B cell (primary cell): Measurements from ENCODE around the gene KCNJ5. TPM values are rescaled to one million over a fixed set of nuclear protein-coding genes. Genes with fewer than 3 reads are reported as not detected.
A peak's percentile ranks its signal among the peaks of the same experiment; 100 is the strongest.

Source experiments
- ATAC-seq: fragments of 200-7000 bp; cut with Tn5 transposase; one replicate; pipeline ENCODE4 v1.10.0; 2021; ENCODE audit warnings: low read depth, mild to moderate bottlenecking, moderate number of reproducible peaks, moderate library complexity
- CTCF ChIA-PET: fragments of 350-600 bp; sonication (Branson Sonifier 250); formaldehyde crosslinking; loops from one replicate; lab custom pipeline; 2021; ENCODE audit warnings: antibody characterized with exemption, inconsistent platforms; lab: Charles Lee
- POLR2A ChIA-PET: fragments of 350-600 bp; sonication (Branson Sonifier 250); formaldehyde crosslinking; loops from one replicate; lab custom pipeline; 2021; ENCODE audit warnings: antibody characterized with exemption; lab: Charles Lee
- DNase-seq: peaks from one replicate; pipeline ENCODE4 v3.0.0; 2013
- H2AFZ ChIP-seq: 2 replicates; pipeline ENCODE4 v1.6.1; 2012; ENCODE audit warnings: mild to moderate bottlenecking, low read depth, low read length; ENCODE audit not compliant: insufficient read depth, poor library complexity, severe bottlenecking
- H3K27ac ChIP-seq, 2 donors: 1 replicate in 1 of 2; 2 replicates in 1 of 2; pipeline ENCODE4 v1.5.1; 2012 to 2013; ENCODE audit warnings: low read length in 2 of 2, mild to moderate bottlenecking in 2 of 2, moderate library complexity in 1 of 2
- H3K27me3 ChIP-seq, 4 experiments: fragments of 200-600 bp in 1 of 4; sonication (generic) in 1 of 4; replicated peaks in 1 of 4; 1 replicate in 2 of 4; 2 replicates in 2 of 4; pipeline versions ENCODE4 v1.6.1 to v1.7.0; 2013 to 2016; ENCODE audit warnings: low read length in 3 of 4, mild to moderate bottlenecking in 2 of 4, mixed read lengths in 1 of 4, moderate library complexity in 1 of 4; ENCODE audit not compliant: insufficient read depth in 4 of 4, control insufficient read depth in 3 of 4; ENCODE audit errors: control extremely low read depth in 1 of 4
- H3K36me3 ChIP-seq, 2 experiments: replicated peaks in 1 of 2; 1 replicate in 1 of 2; 2 replicates in 1 of 2; pipeline versions ENCODE4 v1.6.1 to v1.7.1; 2013; ENCODE audit warnings: low read length in 1 of 2; ENCODE audit not compliant: insufficient read depth in 2 of 2, control insufficient read depth in 1 of 2; ENCODE audit errors: control extremely low read depth in 1 of 2, extremely low read depth in 1 of 2
- H3K4me1 ChIP-seq, 2 donors: fragments of 200-600 bp in 1 of 2; sonication (generic) in 1 of 2; 1 replicate in 1 of 2; 2 replicates in 1 of 2; pipeline versions ENCODE4 v1.5.1 to v1.6.1; 2013 to 2017; ENCODE audit warnings: low read length in 2 of 2; ENCODE audit not compliant: control insufficient read depth in 2 of 2, insufficient read depth in 2 of 2
- H3K4me2 ChIP-seq: replicated peaks from 2 replicates; pipeline ENCODE3; 2012; ENCODE audit warnings: mild to moderate bottlenecking, low read depth, low read length; ENCODE audit not compliant: poor library complexity, severe bottlenecking
- H3K4me3 ChIP-seq, 5 experiments: fragments of 200-600 bp in 1 of 5; sonication (generic) in 1 of 5; 1 replicate in 3 of 5; 2 replicates in 2 of 5; pipeline versions ENCODE4 v1.5.1 to v1.7.0; 2011 to 2016; ENCODE audit warnings: low read length in 4 of 5, mild to moderate bottlenecking in 4 of 5, low read depth in 2 of 5, control low read depth in 1 of 5, moderate library complexity in 1 of 5; ENCODE audit not compliant: insufficient read depth in 1 of 5; ENCODE audit errors: control extremely low read depth in 1 of 5, extremely low read depth in 1 of 5
- H3K79me2 ChIP-seq: fragments of 200-600 bp; sonication (generic); one replicate; pipeline ENCODE4 v1.6.0; 2016; ENCODE audit warnings: low read length; ENCODE audit not compliant: control insufficient read depth, insufficient read depth
- H3K9ac ChIP-seq: fragments of 200-600 bp; sonication (generic); 2 replicates; pipeline ENCODE4 v1.6.1; 2017; ENCODE audit warnings: mild to moderate bottlenecking, low read length, moderate library complexity
- H3K9me3 ChIP-seq, 3 donors: one replicate each; pipeline versions ENCODE4 v1.6.1 to v1.7.1; 2013; ENCODE audit warnings: low read length in 2 of 3; ENCODE audit not compliant: control insufficient read depth in 2 of 3, insufficient read depth in 1 of 3; ENCODE audit errors: control extremely low read depth in 1 of 3
- H4K20me1 ChIP-seq: 2 replicates; pipeline ENCODE4 v1.6.0; 2012; ENCODE audit warnings: mild to moderate bottlenecking, low read length; ENCODE audit not compliant: insufficient read depth, control insufficient read depth, poor library complexity, severe bottlenecking
- H3K27ac Mint-ChIP-seq: one replicate; pipeline ENCODE4 v1.8.0; 2021; ENCODE audit warnings: mixed read lengths
- H3K27me3 Mint-ChIP-seq: one replicate; pipeline ENCODE4 v1.8.0; 2021; ENCODE audit warnings: mixed read lengths
- H3K4me1 Mint-ChIP-seq: one replicate; pipeline ENCODE4 v1.8.0; 2021; ENCODE audit warnings: mixed read lengths
- H3K4me3 Mint-ChIP-seq: one replicate; pipeline ENCODE4 v1.8.0; 2021; ENCODE audit warnings: mixed read lengths
- H3K9me3 Mint-ChIP-seq: one replicate; pipeline ENCODE4 v1.8.0; 2022; ENCODE audit warnings: mixed read lengths; ENCODE audit not compliant: insufficient read depth
- EZH2 ChIP-seq: IDR thresholded peaks from 2 replicates; pipeline ENCODE4 v1.6.1; 2012; ENCODE audit warnings: borderline replicate concordance, low read depth, mild to moderate bottlenecking, moderate library complexity, low read length; ENCODE audit not compliant: insufficient read depth, poor library complexity, severe bottlenecking
- WGBS: methylation state at CpG from one replicate; pipeline ENCODE4 v1.1.5; 2013; ENCODE audit warnings: missing lambda C conversion rate; ENCODE audit not compliant: insufficient coverage; 5-methylcytosine and 5-hydroxymethylcytosine counted together
- intact Hi-C: fragments of 100-400 bp; cut with micrococcal nuclease; formaldehyde crosslinking; loops from one replicate; pipeline ENCODE4 v1.10.0; 2022
- polyA plus RNA-seq: library from polyadenylated mRNA; depleted of rRNA; stranded (reverse); fragments of >200 nt; gene quantifications from 2 replicates; pipeline ENCODE4 v1.2.3, GENCODE V29; 2012
- total RNA-seq, 2 donors: library from RNA; stranded (reverse); fragments of 120-200 nt in 1 of 2; gene quantifications; 1 replicate in 1 of 2; 2 replicates in 1 of 2; pipeline versions ENCODE4 v1.2.3 to v1.2.4, GENCODE V29; 2013 to 2022
- TF ChIP-seq, protein P1 (sequence below): fragments of 200-600 bp; IDR thresholded peaks from one replicate; pipeline ENCODE4 v1.8.0; 2022; ENCODE audit warnings: antibody characterized with exemption, mild to moderate bottlenecking

The KCNJ5 gene
- total and polyA plus RNA-seq, 2 donors (not counting 1 experiment from before 2014, with no cell fraction given), result 0.01 TPM; not detected in 1

DNA sequence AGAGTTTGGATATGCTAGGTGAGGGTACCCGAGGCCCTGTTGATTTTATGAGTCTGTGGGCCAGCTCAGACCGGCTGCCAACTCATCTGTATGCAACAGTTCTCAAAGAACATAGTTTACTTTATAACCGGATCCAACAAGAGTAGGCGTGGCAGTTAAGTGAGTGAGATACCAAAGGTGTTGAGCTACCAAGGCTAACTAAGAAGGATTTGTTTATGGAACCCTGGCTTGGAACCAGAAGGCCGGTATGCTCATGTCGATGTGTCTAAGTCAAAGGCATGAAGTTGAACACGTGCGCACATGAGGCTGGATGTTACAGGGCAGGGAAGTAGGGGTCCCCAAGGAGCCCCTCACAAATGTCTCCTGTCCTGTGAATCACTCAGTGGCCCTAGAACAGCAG, 23.9 kb upstream of the KCNJ5 start, which contains the start of gene KCNJ1:
Gene KCNJ1 (minus strand): TSS at position 20 of the 400 bp plus-strand sequence. CDS start 27,053 bp downstream, outside the sequence.
- Mint-ChIP-seq H3K27ac (no peak within 1 kb of the TSS), H3K4me3 (no peak within 1 kb of the TSS), H3K4me1 (peaks cover 2% of the 10 kb centered on the region), H3K9me3 (no peaks in the 10 kb centered on the region), H3K27me3 (peaks cover 11% of the 10 kb centered on the region)
- WGBS, result 90% methylated on average over 6 of the region's 8 CpGs
- Histone ChIP-seq H4K20me1 (no peaks in the 10 kb centered on the region), H3K9ac (no peak within 1 kb of the TSS), H3K4me1 (peaks cover 0 to 3% of the 10 kb centered on the region in 2 donors), H3K4me3 (no peak within 1 kb of the TSS), H3K9me3 (no peaks in the 10 kb centered on the region), H3K4me2 (no peak within 1 kb of the TSS), H3K27me3 (peaks cover 0 to 16% (median 0%) of the 10 kb centered on the region in 4 experiments), H3K79me2 (no peaks in the 10 kb centered on the region), H3K27ac (no peak within 1 kb of the TSS), H2AFZ (no peak within 1 kb of the TSS), H3K36me3 (no peaks in the 10 kb centered on the region)
- DNase-seq (no peak), ATAC-seq (no peak)
- POLR2A ChIA-PET, result no interaction called here
- TF ChIP-seq, protein P1, sequence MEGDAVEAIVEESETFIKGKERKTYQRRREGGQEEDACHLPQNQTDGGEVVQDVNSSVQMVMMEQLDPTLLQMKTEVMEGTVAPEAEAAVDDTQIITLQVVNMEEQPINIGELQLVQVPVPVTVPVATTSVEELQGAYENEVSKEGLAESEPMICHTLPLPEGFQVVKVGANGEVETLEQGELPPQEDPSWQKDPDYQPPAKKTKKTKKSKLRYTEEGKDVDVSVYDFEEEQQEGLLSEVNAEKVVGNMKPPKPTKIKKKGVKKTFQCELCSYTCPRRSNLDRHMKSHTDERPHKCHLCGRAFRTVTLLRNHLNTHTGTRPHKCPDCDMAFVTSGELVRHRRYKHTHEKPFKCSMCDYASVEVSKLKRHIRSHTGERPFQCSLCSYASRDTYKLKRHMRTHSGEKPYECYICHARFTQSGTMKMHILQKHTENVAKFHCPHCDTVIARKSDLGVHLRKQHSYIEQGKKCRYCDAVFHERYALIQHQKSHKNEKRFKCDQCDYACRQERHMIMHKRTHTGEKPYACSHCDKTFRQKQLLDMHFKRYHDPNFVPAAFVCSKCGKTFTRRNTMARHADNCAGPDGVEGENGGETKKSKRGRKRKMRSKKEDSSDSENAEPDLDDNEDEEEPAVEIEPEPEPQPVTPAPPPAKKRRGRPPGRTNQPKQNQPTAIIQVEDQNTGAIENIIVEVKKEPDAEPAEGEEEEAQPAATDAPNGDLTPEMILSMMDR, result no peak
- no peak for TF ChIP-seq EZH2
- CTCF ChIA-PET, result interaction anchor here (1.0 kb wide), 1 partner anchor 37 kb away, joined by 3 read pairs; no protein-coding TSS in a partner anchor
- intact Hi-C loops, result loop anchor here (10.0 kb wide), 1 partner anchor 832 kb away; no protein-coding TSS in a partner anchor

DNA sequence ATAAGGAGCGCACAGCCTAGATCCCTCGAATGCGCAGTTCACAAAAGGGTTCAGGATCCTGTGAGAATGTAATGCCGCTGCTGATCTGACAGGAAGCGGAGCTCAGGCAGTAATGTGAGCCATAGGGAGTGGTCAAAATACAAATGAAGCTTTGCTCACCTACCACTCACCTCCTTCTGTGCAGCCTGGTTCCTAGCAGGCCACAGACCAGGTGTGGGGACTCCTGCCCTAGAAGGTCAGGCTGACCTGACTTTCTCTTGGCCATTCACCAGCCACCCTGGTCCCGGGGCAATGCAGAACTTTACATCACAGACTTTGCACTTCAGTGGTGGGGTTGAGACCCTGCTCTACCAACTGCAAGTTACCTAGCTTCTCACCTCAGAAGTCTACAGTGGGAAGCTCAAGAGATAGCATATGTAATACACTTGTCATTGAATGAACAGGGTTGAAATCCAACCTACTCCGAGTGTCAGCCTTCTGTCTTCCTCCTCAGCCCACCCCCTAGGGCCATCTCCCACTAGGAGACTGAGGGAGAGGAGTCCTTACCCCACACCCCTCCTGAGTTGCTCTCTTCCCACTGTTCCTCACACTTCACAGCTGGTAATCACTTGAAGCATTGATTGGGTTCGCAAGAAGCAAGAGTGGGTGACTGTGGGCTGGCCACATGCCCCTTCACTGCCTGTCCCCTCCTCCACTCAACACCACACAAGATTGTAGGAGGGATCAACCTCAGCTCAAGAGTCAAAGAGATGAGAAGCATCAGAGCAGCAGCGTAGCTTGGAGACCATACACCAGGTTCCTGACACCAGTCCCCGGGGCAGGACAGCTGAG, 22.1 kb upstream of the KCNJ5 start:
- Histone ChIP-seq H3K4me2 (no peak overlapping the region), H4K20me1 (no peaks in the 10 kb centered on the region), H3K27me3 (peaks cover 0 to 17% (median 0%) of the 10 kb centered on the region in 4 experiments), H3K9me3 (no peaks in the 10 kb centered on the region), H3K9ac (no peak overlapping the region), H3K27ac (no peak overlapping the region), H3K36me3 (no peaks in the 10 kb centered on the region), H2AFZ (no peak overlapping the region), H3K79me2 (no peaks in the 10 kb centered on the region), H3K4me1 (no peaks in the 10 kb centered on the region), H3K4me3 (no peak overlapping the region)
- no peak overlapping the region for H3K4me3 Mint-ChIP-seq
- no peak for DNase-seq
- intact Hi-C loops, result loop anchor here (10.0 kb wide), 1 partner anchor 834 kb away; no protein-coding TSS in a partner anchor
- no peaks in the 10 kb centered on the region for H3K9me3 Mint-ChIP-seq
- WGBS, result 100% methylated on average over 5 of the region's 10 CpGs
- peak; percentile 37 for ATAC-seq
- no peak overlapping the region for H3K27ac Mint-ChIP-seq
- TF ChIP-seq EZH2, result no peak
- TF ChIP-seq, protein P1, result no peak
- POLR2A ChIA-PET, result no interaction called here
- peaks cover 21% of the 10 kb centered on the region for H3K27me3 Mint-ChIP-seq
- H3K4me1 Mint-ChIP-seq, result no peaks in the 10 kb centered on the region
- CTCF ChIA-PET, result interaction anchor here (0.8 to 1.2 kb wide), 6 partner anchors 12 to 711 kb away, joined by 3 to 5 read pairs (median 3); no protein-coding TSS in a partner anchor
